Posterior vena cava (tissue), 2 donors: ENCODE measurements around the gene CNOT8. TPM values are rescaled to one million over a fixed set of nuclear protein-coding genes. Genes with fewer than 3 reads are reported as not detected.
"Not testable (repeated sequence)": the region's sequence is repeated elsewhere in the genome, so short reads cannot be mapped to it uniquely, and the experiment has no call there.

Experiments
- DNase-seq: peaks from one replicate; pipeline ENCODE4 v3.0.0-alpha.2; 2020; ENCODE audit warnings: low spot score
- intact Hi-C, 2 donors: fragments of 100-400 bp; cut with DNase I; formaldehyde crosslinking; loops; one replicate each; pipeline versions ENCODE4 v1.14.1 to v1.14.2; 2022 to 2023
- long read RNA-seq, 2 donors: library from polyadenylated mRNA; unstranded; transcript quantifications; one replicate each; pipeline ENCODE4 v2.0.0, GENCODE V29; 2020 to 2021
- total RNA-seq, 2 donors: library from RNA; stranded (reverse); fragmentation: NEBNext Ultra II Directional; extraction: Animal tissue kit (Norgen Biotek cat#: 25700); gene quantifications; one replicate each; pipeline ENCODE4 v1.2.1, GENCODE V29; 2021
- donor health status: DM: yes; HTN: yes; CAD: no.
- donor health status: DM: yes; HTN: yes; CAD: no.

The CNOT8 gene
- total RNA-seq: 10 to 100 TPM; 46.5 to 47.1 TPM
- long read RNA-seq, donor 1, transcript CNOT8-202 (7 exons, 2,604 nt): minor isoform, 5 of 22 reads
- long read RNA-seq, donor 1, transcript CNOT8-201 (7 exons, 2,528 nt): major isoform, 10 of 22 reads
- long read RNA-seq, donor 1, partial matches to known transcripts: 1 of 22 reads
- long read RNA-seq, donor 1, other reads (novel, unspliced or antisense): 3 of 22 reads
- long read RNA-seq, donor 2, transcript CNOT8-201 (7 exons, 2,528 nt): minor isoform, 15 of 82 reads
- long read RNA-seq, donor 2, transcript CNOT8-214 (6 exons, 923 nt): minor isoform, 7 of 82 reads
- long read RNA-seq, donor 2, transcript CNOT8-202 (7 exons, 2,604 nt): major isoform, 20 of 82 reads
- long read RNA-seq, donor 2, transcript CNOT8-210 (6 exons, 945 nt): minor isoform, 5 of 82 reads
- long read RNA-seq, donor 2, partial matches to known transcripts: 9 of 82 reads
- long read RNA-seq, donor 2, other reads (novel, unspliced or antisense): 21 of 82 reads

DNA sequence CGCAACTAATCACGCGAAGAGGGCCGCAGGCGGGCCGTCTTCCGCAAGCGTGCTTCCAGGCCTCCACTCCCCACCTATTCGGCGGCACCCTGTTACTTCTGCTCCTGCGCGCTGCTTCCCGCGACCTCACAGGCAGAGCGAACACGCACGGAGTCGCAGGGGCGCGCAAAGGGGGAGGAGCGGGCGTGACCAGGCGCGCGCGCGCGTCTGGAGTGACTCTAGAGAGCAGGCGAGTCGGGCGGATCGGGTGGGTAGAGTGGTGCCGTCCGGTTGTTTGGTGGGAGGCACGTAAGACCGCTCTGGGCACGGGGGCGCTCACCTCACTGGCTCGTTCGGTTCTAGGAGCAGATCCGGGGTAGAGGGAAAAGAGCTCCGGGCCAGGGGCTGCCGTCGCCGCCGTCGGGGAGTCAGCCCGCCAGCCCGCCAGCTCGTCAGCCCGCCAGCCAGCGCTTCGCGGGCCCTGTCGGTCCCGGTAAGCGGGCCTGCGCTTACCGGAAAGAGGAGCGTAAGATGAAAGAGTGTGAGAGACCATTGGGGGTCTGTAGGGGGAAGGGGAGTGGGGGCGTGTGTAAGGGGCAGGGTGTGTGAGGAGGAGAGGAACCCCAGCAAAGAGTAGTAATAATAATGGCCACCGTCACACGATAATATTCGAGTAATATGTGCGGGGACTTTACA is at the start of gene CNOT8:
CNOT8 (plus strand) TSS at position 331 of the 675 bp plus-strand sequence. CDS start 4,652 bp downstream, outside the sequence.
- intact Hi-C loops: loop anchor here in 1 of 2 donors (5.0 kb wide), 1 partner anchor 101 kb away; the partner anchor contains the start of gene LARP1
- peak; percentile 100 for DNase-seq

DNA sequence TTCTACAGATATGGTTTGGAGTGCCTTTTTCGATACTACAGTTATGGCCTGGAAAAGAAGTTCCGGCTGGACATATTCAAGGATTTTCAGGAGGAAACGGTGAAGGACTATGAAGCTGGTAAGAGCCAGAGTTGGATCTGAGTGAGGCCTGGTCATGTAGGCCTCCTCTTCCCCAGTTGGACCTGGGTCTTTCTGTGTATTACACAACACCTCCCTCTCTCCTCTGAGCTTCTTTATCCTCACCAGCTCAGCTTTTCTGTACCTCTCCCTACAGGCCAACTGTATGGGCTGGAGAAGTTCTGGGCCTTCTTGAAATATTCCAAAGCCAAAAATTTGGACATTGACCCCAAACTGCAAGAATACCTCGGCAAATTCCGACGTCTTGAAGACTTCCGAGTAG is 47.2 kb upstream of the CNOT8 start:
- DNase-seq: no peak
- intact Hi-C loops: loop anchor here (5.0 to 10.0 kb wide), 2 partner anchors 156 to 164 kb away; no protein-coding TSS in a partner anchor

GRCh38 chr5:154811653-154812465 is 46.6 kb upstream of the CNOT8 start:
- intact Hi-C loops: loop anchor here (5.0 to 10.0 kb wide), 2 partner anchors 157 to 165 kb away; no protein-coding TSS in a partner anchor
- no peak for DNase-seq

DNA sequence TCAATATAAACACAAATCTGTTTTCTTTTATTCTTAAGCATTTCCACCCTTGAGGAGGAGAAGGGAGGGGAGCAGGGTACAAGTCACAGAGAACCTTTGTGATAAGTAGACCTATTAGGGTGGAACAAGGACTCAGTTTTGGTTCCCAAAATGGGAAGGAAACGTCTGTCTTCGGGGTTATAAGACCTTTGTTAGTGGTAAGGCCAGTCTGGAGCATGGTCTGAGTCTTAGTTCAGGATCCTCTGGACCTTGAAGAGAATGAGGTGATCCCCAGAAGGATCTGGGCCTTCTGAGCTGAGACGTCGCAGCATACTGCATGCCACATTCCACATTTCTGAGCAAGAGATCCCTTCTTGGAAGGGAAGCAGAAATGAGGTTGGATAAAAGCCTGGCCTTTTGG is 45.3 kb upstream of the CNOT8 start:
- intact Hi-C loops: loop anchor here (5.0 to 10.0 kb wide), 2 partner anchors 158 to 166 kb away; no protein-coding TSS in a partner anchor
- DNase-seq: no peak

- no peak for DNase-seq
- intact Hi-C loops: loop anchor here (1.0 to 10.0 kb wide), 3 partner anchors 43 to 166 kb away; no protein-coding TSS in a partner anchor
Measured at GRCh38 chr5:154813736-154814135, 44.7 kb upstream of the CNOT8 start.

- no peak for DNase-seq
- intact Hi-C loops: loop anchor here in 1 of 2 donors (10.0 kb wide), 1 partner anchor 160 kb away; no protein-coding TSS in a partner anchor
Measured at GRCh38 chr5:154815025-154815424, 43.4 kb upstream of the CNOT8 start.

DNA sequence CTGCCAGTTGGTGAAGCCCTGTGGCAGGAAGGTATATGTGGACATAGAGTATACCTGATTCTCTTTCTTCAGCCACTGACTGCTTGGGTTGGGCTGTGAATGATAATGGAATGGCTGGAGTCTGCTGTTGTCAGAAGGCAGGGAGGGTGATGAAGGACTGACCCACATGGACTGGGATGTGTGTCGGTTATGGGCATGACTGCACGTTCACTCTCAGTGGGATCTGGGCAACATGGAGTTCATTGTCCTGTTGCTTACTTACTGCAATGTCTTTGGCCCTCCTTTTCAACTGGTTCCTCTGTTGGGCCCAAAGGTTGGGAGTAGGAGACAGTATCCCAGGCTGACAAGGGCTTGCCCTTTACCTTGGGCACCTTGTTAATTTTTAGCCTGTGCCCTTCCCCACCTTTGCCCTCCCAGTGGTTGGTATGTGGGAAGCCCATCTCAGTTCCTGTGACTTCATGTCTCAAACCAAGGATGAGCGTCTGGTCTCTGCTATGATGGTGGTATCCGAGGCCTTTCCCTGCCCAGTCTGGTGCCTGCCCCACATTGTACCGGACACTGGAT is 42.7 kb upstream of the CNOT8 start:
- no peak for DNase-seq
- intact Hi-C loops: loop anchor here in 1 of 2 donors (10.0 kb wide), 1 partner anchor 161 kb away; no protein-coding TSS in a partner anchor

GRCh38 chr5:154816891-154817492 is 41.4 kb upstream of the CNOT8 start:
- no peak for DNase-seq
- intact Hi-C loops: loop anchor here in 1 of 2 donors (10.0 kb wide), 1 partner anchor 162 kb away; no protein-coding TSS in a partner anchor

- intact Hi-C loops: loop anchor here in 1 of 2 donors (10.0 kb wide), 1 partner anchor 163 kb away; no protein-coding TSS in a partner anchor
- DNase-seq: no peak
Measured at GRCh38 chr5:154817815-154818214, 40.6 kb upstream of the CNOT8 start.

DNA sequence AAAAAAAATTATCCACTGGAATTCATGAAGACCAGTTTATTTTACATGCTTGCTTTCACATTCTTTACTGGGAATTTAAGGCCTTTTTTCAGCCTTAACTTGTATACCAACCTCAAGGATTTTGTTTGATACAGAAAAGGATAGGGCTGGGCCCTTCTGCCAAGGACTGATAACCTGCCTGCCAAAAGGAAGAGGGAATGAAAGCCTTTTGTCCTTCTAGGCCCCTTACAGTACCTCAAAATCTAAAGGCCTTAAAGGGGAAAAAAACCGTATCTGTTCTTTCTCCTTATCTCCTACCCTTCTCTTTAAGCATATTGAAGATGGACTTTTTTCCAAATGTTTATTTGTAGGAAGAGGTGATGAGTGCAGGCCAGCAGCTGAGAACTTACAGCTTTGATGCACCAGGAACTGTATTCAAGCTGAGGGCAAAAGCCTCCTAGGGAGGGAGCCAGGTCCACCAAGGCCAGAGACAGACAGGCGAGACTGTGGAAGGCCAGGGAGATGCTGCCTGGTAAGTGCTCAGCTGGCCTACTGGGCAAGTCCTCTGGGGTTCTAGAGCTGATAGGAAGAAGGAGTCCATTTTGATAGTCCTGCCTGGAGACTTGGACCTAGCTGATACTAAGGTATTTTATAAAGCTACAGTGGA is 39.8 kb upstream of the CNOT8 start:
- DNase-seq: no peak
- intact Hi-C loops: loop anchor here in 1 of 2 donors (10.0 kb wide), 1 partner anchor 164 kb away; no protein-coding TSS in a partner anchor

DNA sequence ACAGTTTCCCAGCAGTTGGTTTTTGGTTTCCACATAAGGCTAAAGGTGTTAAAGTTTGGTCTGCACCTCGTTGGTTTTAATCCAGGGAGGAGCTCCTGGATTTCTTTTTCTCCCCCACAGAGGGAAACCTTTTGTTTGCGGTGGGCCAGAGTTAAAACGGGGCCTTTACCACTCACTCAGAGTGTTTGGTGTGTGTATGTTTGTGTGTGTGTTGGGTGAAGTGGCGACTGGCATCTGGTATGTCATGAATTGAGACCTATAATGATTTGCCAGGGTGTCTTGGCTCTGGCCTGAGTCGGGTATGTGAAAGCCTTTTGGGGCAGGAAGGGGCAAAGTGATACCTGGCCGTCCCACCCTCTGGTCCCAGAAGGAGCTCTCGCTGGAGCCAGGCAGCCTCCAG is 38.9 kb upstream of the CNOT8 start:
- intact Hi-C loops: loop anchor here in 1 of 2 donors (10.0 kb wide), 1 partner anchor 165 kb away; no protein-coding TSS in a partner anchor
- DNase-seq: no peak

- intact Hi-C loops: no loop called here
- DNase-seq: no peak
Measured at GRCh38 chr5:154820383-154820782, 38.0 kb upstream of the CNOT8 start.

DNA sequence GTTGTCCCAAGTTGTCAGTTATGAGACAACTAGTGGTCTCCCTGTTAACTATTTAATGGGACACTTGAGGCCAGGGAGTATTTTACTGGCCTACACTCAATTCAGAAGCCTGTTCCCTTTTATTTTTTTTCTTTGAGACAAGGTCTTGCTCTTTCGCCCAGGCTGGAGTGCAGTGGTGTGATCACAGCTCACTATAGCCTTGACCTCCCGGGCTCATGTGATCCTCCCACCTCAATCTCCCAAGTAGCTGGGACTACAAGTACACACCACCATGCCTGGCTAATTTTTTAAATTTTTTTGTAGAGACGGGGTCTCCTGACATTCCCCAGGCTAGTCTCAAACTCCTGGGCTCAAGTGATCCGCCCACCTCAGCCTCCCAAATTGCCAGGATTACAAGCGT is 35.5 kb upstream of the CNOT8 start:
- DNase-seq, intact Hi-C loops: not testable (repeated sequence)

DNA sequence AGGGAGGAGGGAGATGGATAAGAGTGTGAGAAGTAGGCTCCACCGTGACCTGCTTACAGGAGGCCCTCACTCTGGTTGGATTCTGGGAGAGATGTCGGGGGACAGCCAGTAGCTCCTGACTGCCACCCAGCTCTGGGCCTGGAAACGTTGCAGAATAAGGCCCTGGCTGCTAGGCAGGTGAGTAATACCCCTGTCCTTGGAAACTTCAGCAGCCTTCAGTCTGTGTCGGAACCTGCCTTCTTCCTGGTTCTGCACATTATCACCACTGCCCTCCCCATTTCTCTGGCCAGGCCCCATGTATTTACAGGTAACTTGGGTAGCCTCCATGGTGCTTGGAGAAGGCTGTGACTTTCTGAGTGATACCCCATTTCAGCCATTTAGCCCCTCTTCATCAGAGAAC is 34.8 kb upstream of the CNOT8 start:
- intact Hi-C loops: no loop called here
- no peak for DNase-seq

GRCh38 chr5:154824070-154824469 is 34.4 kb upstream of the CNOT8 start:
- DNase-seq: no peak
- intact Hi-C loops: no loop called here

DNA sequence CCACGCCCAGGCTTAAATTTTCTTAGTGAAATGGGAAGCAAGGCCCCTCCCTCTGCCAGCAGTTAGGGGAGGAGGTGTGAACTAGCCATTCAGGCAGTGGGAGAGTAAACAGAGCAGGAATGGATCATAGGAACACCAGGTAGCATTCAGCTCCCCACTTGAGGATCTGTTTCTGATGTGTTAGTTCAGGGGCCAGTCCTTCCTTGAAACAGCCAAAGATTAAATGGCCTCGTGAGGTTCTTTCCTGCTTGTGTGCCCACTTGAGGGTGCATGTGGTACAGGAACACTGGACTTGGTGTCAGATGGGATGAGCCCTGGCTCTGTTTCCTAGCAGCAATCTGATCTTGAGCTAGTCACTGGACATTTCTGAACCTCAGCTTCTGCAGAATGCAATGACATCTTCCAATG is 29.2 kb upstream of the CNOT8 start:
- intact Hi-C loops: loop anchor here in 1 of 2 donors (5.0 kb wide), 1 partner anchor 1658 kb away; no protein-coding TSS in a partner anchor
- no peak for DNase-seq

DNA sequence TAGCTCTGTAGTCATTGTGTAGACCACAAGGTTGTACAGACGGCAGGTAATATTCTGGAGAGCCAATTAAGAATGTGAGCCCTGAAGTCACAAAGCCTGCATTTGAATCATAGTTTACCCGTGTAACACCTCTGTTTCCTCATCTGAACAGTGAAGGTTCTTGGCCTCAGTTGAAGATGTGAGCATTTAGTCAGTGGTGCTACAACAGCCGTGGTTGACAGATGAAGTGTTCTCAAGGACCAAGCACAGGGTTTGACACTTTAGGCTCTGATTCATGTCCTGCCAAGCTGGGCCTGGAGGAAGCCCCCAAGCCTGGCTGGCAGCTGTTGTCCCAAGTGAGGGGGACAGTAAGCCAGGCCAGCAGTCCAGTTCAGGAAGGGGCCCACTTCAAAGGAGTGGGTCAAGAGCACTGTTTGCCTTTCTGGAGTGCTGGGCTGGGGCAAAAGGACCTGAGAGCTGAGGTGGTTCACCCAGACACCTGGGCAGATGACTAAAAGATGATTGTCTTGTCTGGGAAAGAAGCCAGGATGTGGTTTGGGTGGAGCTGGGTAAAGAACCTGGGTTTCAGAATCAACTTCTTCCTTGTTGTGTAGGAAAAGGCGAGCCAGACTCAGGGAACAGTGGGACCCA is 28.7 kb upstream of the CNOT8 start:
- no peak for DNase-seq
- intact Hi-C loops: loop anchor here in 1 of 2 donors (5.0 kb wide), 1 partner anchor 1658 kb away; no protein-coding TSS in a partner anchor
